ENCODE measurements around the gene EML4. TPM values are rescaled to one million over a fixed set of nuclear protein-coding genes. Genes with fewer than 3 reads are reported as not detected.

EML4 gene
- total RNA-seq, 1 donor from 2014 or later = 111 TPM

GRCh38 chr2:42137125-42137841 lies 31.9 kb upstream of the EML4 start:
- no peak for DNase-seq (ENCODE audit: low spot score)

GRCh38 chr2:42138163-42139015 lies 30.8 kb upstream of the EML4 start:
- peak; percentile 78 for DNase-seq (ENCODE audit: low spot score)

- no peak for DNase-seq (ENCODE audit: low spot score)
Observed at GRCh38 chr2:42139101-42139500, 30.1 kb upstream of the EML4 start.

- no peak for DNase-seq (ENCODE audit: low spot score)
Observed at GRCh38 chr2:42140496-42140895, 28.7 kb upstream of the EML4 start.

GRCh38 chr2:42141687-42142546 lies 27.2 kb upstream of the EML4 start:
- DNase-seq (ENCODE audit: low spot score) = peak; percentile 53

- no peak for DNase-seq (ENCODE audit: low spot score)
Observed at GRCh38 chr2:42142547-42143184, 26.5 kb upstream of the EML4 start.

GRCh38 chr2:42147641-42148274 lies 21.4 kb upstream of the EML4 start:
- no peak for DNase-seq (ENCODE audit: low spot score)

- no peak for DNase-seq (ENCODE audit: low spot score)
Observed at GRCh38 chr2:42150159-42150558, 19.0 kb upstream of the EML4 start.

- no peak for DNase-seq (ENCODE audit: low spot score)
Observed at GRCh38 chr2:42153944-42154581, 15.1 kb upstream of the EML4 start.

GRCh38 chr2:42156721-42157120 lies 12.4 kb upstream of the EML4 start:
- DNase-seq (ENCODE audit: low spot score) = no peak

- no peak for DNase-seq (ENCODE audit: low spot score)
Observed at GRCh38 chr2:42161444-42161843, 7.7 kb upstream of the EML4 start.

GRCh38 chr2:42163444-42164045 lies 5.6 kb upstream of the EML4 start:
- DNase-seq (ENCODE audit: low spot score) = no peak

- DNase-seq (ENCODE audit: low spot score) = no peak
Observed at GRCh38 chr2:42164046-42164445, 5.1 kb upstream of the EML4 start.

- DNase-seq (ENCODE audit: low spot score) = no peak
Observed at GRCh38 chr2:42164971-42165370, 4.2 kb upstream of the EML4 start.

GRCh38 chr2:42167458-42167857 lies 1.7 kb upstream of the EML4 start:
- no peak for DNase-seq (ENCODE audit: low spot score)

GRCh38 chr2:42168459-42169099 lies 574 bp upstream of the EML4 start:
- DNase-seq (ENCODE audit: low spot score) = no peak

GRCh38 chr2:42169874-42170521 lies 845 bp downstream of the EML4 start:
- no peak for DNase-seq (ENCODE audit: low spot score)

GRCh38 chr2:42170619-42171395 lies 1.7 kb downstream of the EML4 start:
- DNase-seq (ENCODE audit: low spot score) = no peak
